Measurements from ENCODE around the gene DNAH2. TPM values are rescaled to one million over a fixed set of nuclear protein-coding genes. Genes with fewer than 3 reads are reported as not detected.
A peak's percentile ranks its signal among the peaks of the same experiment; 100 is the strongest.

Gene DNAH2
- total RNA-seq, 4 donors from 2014 or later = 0.08 to 0.31 TPM; not detected in 2

- no peak overlapping the region for H3K4me3 ChIP-seq
- H3K36me3 ChIP-seq = peaks cover 0 to 70% of the 10 kb centered on the region in 2 donors
- H3K27me3 ChIP-seq = no peaks in the 10 kb centered on the region
- WGBS, 2 donors (ENCODE audit: low coverage in 1 of 2) = 75 to 79% methylated on average over 4 to 11 of the region's 20 CpGs
- H3K4me1 ChIP-seq = peaks cover 3 to 49% (median 20%) of the 10 kb centered on the region in 3 donors
- H3K27ac ChIP-seq = peak overlapping the region in 3 of 4 donors; percentile 14 to 65 (median 54)
- TF ChIP-seq POLR2AphosphoS5 (IDR thresholded peaks at IDR 0.05) = no peak
- TF ChIP-seq EP300 (IDR thresholded peaks at IDR 0.05) = no peak
- TF ChIP-seq POLR2A (IDR thresholded peaks at IDR 0.05) = no peak
- no peak for ATAC-seq
- H3K9me3 ChIP-seq = no peaks in the 10 kb centered on the region
These were observed 134.7 kb downstream of the DNAH2 start for GRCh38 chr17:7852262-7852670.

- 0 to 59% methylated on average over 1 to 17 of the region's 51 CpGs for WGBS, 2 donors (ENCODE audit: low coverage in 1 of 2)
- Histone ChIP-seq H3K27ac (peak overlapping the region in 2 of 4 donors; percentile 65 to 88), H3K36me3 (peaks cover 0 to 61% of the 10 kb centered on the region in 2 donors), H3K4me1 (peaks cover 3 to 50% (median 20%) of the 10 kb centered on the region in 3 donors), H3K9me3 (no peaks in the 10 kb centered on the region), H3K27me3 (no peaks in the 10 kb centered on the region), H3K4me3 (peak overlapping the region in 1 of 2 donors; percentile 3)
- ATAC-seq = no peak
- TF ChIP-seq EP300 (IDR thresholded peaks at IDR 0.05) (no peak), CTCF (IDR thresholded peaks at IDR 0.05) (no peak)
These were observed 135.6 kb downstream of the DNAH2 start for GRCh38 chr17:7852919-7853690.

GRCh38 chr17:7853691-7854038 lies 136.1 kb downstream of the DNAH2 start:
- TF ChIP-seq EP300 (IDR thresholded peaks at IDR 0.05) = no peak
- no peak for TF ChIP-seq CTCF (IDR thresholded peaks at IDR 0.05)
- TF ChIP-seq POLR2AphosphoS5 (IDR thresholded peaks at IDR 0.05) = no peak
- no peak for TF ChIP-seq POLR2A (IDR thresholded peaks at IDR 0.05)
- no peak for ATAC-seq
- H3K36me3 ChIP-seq = peaks cover 0 to 56% of the 10 kb centered on the region in 2 donors
- 47 to 71% methylated on average over 6 to 13 of the region's 21 CpGs for whole genome bisulfite sequencing, 2 donors (ENCODE audit: low coverage in 1 of 2)
- peak overlapping the region in 1 of 2 donors; percentile 3 for H3K4me3 ChIP-seq
- peaks cover 3 to 56% (median 24%) of the 10 kb centered on the region in 3 donors for H3K4me1 ChIP-seq
- H3K27me3 ChIP-seq = no peaks in the 10 kb centered on the region
- H3K9me3 ChIP-seq = no peaks in the 10 kb centered on the region
- peak overlapping the region in 1 of 4 donors; percentile 88 for H3K27ac ChIP-seq

- peaks cover 3 to 62% (median 27%) of the 10 kb centered on the region in 3 donors for H3K4me1 ChIP-seq
- H3K9me3 ChIP-seq = no peaks in the 10 kb centered on the region
- H3K36me3 ChIP-seq = peaks cover 0 to 51% of the 10 kb centered on the region in 2 donors
- WGBS, 2 donors (ENCODE audit: low coverage in 1 of 2) = 62 to 70% methylated on average over 6 to 22 of the region's 31 CpGs
- TF ChIP-seq POLR2AphosphoS5 (IDR thresholded peaks at IDR 0.05) (no peak), CTCF (IDR thresholded peaks at IDR 0.05) (no peak), EP300 (IDR thresholded peaks at IDR 0.05) (no peak), POLR2A (IDR thresholded peaks at IDR 0.05) (no peak)
- H3K27ac ChIP-seq = peak overlapping the region in 3 of 4 donors; percentile 88 to 96 (median 95)
- no peaks in the 10 kb centered on the region for H3K27me3 ChIP-seq
- ATAC-seq = no peak
- H3K4me3 ChIP-seq = peak overlapping the region in 1 of 2 donors; percentile 57
These were observed 136.7 kb downstream of the DNAH2 start for GRCh38 chr17:7854078-7854777.

GRCh38 chr17:7854851-7855659 lies 137.5 kb downstream of the DNAH2 start, which contains the start of gene TMEM88:
Gene TMEM88, plus strand, starts transcription at chr17:7855066. Its CDS starts 9 bp downstream, at chr17:7855075.
- whole genome bisulfite sequencing, 2 donors (ENCODE audit: low coverage in 1 of 2) = 53 to 61% methylated on average over 5 to 17 of the region's 57 CpGs
- no peak for ATAC-seq
- TF ChIP-seq POLR2AphosphoS5 (IDR thresholded peaks at IDR 0.05) (no peak), POLR2A (IDR thresholded peaks at IDR 0.05) (no peak), CTCF (IDR thresholded peaks at IDR 0.05) (no peak), EP300 (IDR thresholded peaks at IDR 0.05) (no peak)
- Histone ChIP-seq H3K4me1 (peaks cover 3 to 66% (median 27%) of the 10 kb centered on the region in 3 donors), H3K27ac (peak within 1 kb of the TSS in 3 of 4 donors; percentile 88 to 96 (median 95)), H3K36me3 (peaks cover 0 to 51% of the 10 kb centered on the region in 2 donors), H3K9me3 (no peaks in the 10 kb centered on the region), H3K4me3 (peak within 1 kb of the TSS in 1 of 2 donors; percentile 57), H3K27me3 (no peaks in the 10 kb centered on the region)
